GM12873 (cell line): ENCODE results near the gene MICAL3.

Source experiments
- CTCF ChIP-seq: IDR thresholded peaks from 2 replicates; pipeline ENCODE4 v1.5.1; 2012; ENCODE audit warnings: low read depth, mild to moderate bottlenecking, moderate library complexity, low read length, control low read depth; ENCODE audit not compliant: insufficient read depth; ENCODE audit errors: missing control alignments

MICAL3 gene

GRCh38 chr22:17865183-17866055 is 158.9 kb downstream of the MICAL3 start:
- no peak for TF ChIP-seq CTCF

- TF ChIP-seq CTCF: no peak
Measured at GRCh38 chr22:17864398-17865182, 159.8 kb downstream of the MICAL3 start.

GRCh38 chr22:17862646-17863181 is 161.6 kb downstream of the MICAL3 start:
- no peak for TF ChIP-seq CTCF

DNA sequence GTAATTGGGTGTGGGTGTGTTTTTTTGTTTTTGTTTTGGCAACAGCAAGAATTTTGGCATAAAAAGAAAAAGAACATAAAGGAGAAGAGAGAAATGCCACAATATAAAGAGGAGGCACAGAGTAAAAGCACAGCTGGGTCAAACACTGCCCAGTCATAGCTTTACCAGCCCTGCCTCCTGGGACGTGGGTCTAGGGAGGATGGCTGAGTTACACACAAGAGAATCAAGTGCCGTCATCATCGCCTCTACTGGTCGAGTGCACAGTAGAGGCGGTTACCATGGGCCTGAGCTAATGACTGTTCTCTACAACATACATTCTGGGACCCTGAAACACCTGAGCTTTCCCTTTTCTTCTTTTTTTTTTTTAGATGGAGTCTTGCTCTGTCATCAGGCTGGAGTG is 162.5 kb downstream of the MICAL3 start:
- no peak for TF ChIP-seq CTCF

DNA sequence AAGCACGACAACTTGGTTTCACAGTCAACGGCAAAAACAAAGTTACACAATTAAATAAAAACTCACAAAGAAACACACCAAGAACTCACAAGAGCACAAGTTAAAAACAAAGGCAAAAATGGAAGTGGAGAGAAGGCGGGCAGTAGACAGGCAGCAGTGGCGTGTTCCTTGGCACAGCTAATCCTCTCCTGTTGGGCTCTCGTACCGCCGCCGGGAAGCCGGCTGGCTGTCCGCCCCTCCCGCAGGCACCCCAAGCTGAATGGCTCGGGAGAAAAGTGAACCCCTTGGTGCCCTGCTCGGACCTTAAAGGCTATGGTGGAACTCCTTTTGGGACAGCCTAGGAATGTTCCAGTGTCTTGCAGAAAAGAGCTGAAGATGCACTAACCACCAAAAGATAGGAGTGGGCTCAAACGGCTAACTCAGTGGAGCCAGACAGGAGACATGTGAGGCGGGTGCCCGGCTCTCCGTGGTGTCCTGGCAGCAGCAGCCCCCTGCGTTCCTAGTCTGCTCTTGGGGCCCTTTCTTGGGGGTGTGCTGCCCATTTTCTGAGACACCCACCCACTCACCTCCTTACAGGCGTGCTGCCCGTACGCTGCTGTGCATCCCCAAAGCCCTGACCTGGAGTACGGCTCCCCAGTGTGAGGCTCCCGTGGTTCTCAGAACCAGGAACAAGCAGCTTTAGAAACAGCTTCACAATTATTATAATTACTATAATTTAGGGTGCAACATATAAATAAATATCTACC is 164.0 kb downstream of the MICAL3 start:
- no peak for TF ChIP-seq CTCF

DNA sequence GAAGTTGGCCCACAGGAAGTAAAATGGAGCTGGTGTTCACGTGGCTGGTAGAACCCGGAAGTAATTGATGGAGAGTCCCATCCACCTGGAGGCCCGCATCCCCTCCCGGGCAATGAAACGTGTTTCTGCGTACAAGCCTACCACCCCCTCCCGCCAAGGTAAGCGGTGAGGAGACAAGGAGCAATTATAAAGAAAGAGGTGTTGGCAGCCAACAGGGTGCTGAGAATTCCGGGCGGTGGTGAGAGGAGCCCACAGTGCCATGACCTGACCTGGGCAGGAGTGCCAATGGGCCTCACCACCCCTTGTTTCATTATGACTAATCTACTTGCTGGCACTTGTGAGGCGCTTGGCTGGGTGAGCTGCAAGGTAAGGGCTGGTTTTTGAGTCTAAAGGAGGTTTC is 166.3 kb downstream of the MICAL3 start:
- no peak for TF ChIP-seq CTCF
